Adrenal gland (tissue), 12 donors: ENCODE results near the gene KCNMA1. TPM values are rescaled to one million over a fixed set of nuclear protein-coding genes. Genes with fewer than 3 reads are reported as not detected.

Experiments
- DNase-seq, 7 donors: peaks; one replicate each; pipeline ENCODE4 v3.0.0-alpha.2; 2019 to 2020
- H3K27ac ChIP-seq, 5 donors: fragments of 200-600 bp; sonication (generic) in 4 of 5; 1 replicate in 3 of 5; 2 replicates in 2 of 5; pipeline versions ENCODE4 v1.5.1 to v1.8.0; 2016 to 2020; ENCODE audit warnings: mild to moderate bottlenecking in 1 of 5
- H3K27me3 ChIP-seq: fragments of 200-600 bp; 2 replicates; pipeline ENCODE4 v1.8.0; 2021
- H3K36me3 ChIP-seq, 2 donors: fragments of 200-600 bp; replicated peaks in 1 of 2; 1 replicate in 1 of 2; 2 replicates in 1 of 2; pipeline versions ENCODE4 v1.5.1 to v1.8.0; 2018 to 2022
- H3K4me1 ChIP-seq, 2 donors: fragments of 200-600 bp; replicated peaks in 1 of 2; 1 replicate in 1 of 2; 2 replicates in 1 of 2; pipeline versions ENCODE4 v1.5.1 to v1.8.0; 2018 to 2021
- H3K4me3 ChIP-seq, 4 donors: fragments of 200-600 bp; sonication (generic) in 3 of 4; one replicate each; pipeline ENCODE4 v1.5.1; 2016 to 2018
- H3K9me3 ChIP-seq, 3 donors: fragments of 200-600 bp; sonication (generic) in 1 of 3; replicated peaks in 1 of 3; 1 replicate in 2 of 3; 2 replicates in 1 of 3; pipeline versions ENCODE4 v1.5.1 to v1.8.0; 2016 to 2021
- POLR2A ChIP-seq, 2 donors: fragments of 450-650 bp; IDR thresholded peaks; one replicate each; pipeline ENCODE4 v1.6.1; 2017; ENCODE audit warnings: antibody characterized with exemption in 2 of 2, mild to moderate bottlenecking in 2 of 2, moderate library complexity in 1 of 2
- WGBS, 4 donors: extraction: QIAGEN DNeasy Blood & Tissue Kit in 2 of 4; methylation state at CpG; one replicate each; pipeline versions ENCODE4 v1.1.5 to v1.1.7; 2013 to 2017; 5-methylcytosine and 5-hydroxymethylcytosine counted together
- intact Hi-C, 2 donors: fragments of 100-400 bp; cut with DNase I; formaldehyde crosslinking; loops; one replicate each; pipeline versions ENCODE4 v1.14.1 to v1.15.0; 2022 to 2023
- polyA plus RNA-seq, 3 donors: library from polyadenylated mRNA; stranded (reverse); fragments of 200-250 nt in 2 of 3; fragments of 350-450 nt in 1 of 3; fragmentation: Illumina TruSeq in 1 of 3; extraction: RNeasy Lipid Tissue Mini Kit (QIAGEN cat#74804) in 1 of 3; gene quantifications; one replicate each; pipeline ENCODE4 v1.2.3, GENCODE V29; 2013 to 2014
- total RNA-seq, 9 donors: library from RNA; depleted of rRNA in 4 of 9; stranded (reverse); fragments of >200 nt in 4 of 9; fragments of 120-200 nt in 1 of 9; fragmentation: NEBNext Ultra II Directional in 1 of 9; extraction: Animal tissue kit (Norgen Biotek cat#: 25700) in 1 of 9; gene quantifications; one replicate each; pipeline versions ENCODE4 v1.1.0 to v1.2.4, GENCODE V29; 2013 to 2023
- TF ChIP-seq, protein P1 (sequence below), 6 experiments: fragments of 450-650 bp in 4 of 6; fragments of 200-600 bp in 2 of 6; sonication (generic) in 1 of 6; IDR thresholded peaks; 1 replicate in 5 of 6; 2 replicates in 1 of 6; pipeline versions ENCODE4 v1.5.1 to v1.8.0; 2016 to 2021; ENCODE audit warnings: antibody characterized with exemption in 6 of 6, mild to moderate bottlenecking in 2 of 6, moderate library complexity in 1 of 6
- donor health status: healthy with polysubstance abuse.
- donor health status: Bipolar disorder and iron deficiency.
- donor health status: DM: yes; HTN: yes; CAD: no.
- donor health status: DM: no; HTN: no; CAD: no.
- donor health status: DM: no; HTN: no; CAD: no.
- donor health status: DM: yes; HTN: yes; CAD: no.

The KCNMA1 gene
- total and polyA plus RNA-seq, 12 donors: 6.4 to 37.7 (median 13.4) TPM

DNA sequence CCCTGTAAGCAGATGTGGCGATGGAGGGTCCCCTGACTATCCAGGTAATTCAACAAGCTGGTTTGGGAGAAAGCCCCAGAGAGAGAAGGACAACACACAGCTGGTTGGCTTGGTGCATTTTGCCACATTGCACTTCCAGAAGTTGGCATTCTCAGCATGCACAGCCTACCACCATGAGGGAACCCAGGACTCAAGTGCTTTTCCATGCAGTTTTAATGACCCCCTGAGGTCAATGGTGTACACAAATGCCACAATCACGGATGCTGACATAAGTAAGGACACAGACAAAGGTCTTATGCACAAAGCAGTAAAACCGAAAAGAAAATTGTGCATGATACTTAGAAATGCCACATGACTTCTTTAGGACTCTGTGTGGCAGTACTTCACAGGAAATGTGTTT is 645.1 kb downstream of the KCNMA1 start:
- Histone ChIP-seq H3K36me3 (no peaks in the 10 kb centered on the region), H3K9me3 (no peaks in the 10 kb centered on the region), H3K4me1 (peaks cover 0 to 6% of the 10 kb centered on the region in 2 donors), H3K4me3 (no peak overlapping the region), H3K27ac (no peak overlapping the region), H3K27me3 (no peaks in the 10 kb centered on the region)
- intact Hi-C loops: no loop called here
- TF ChIP-seq POLR2A (IDR thresholded peaks at IDR 0.05): no peak
- TF ChIP-seq, protein P1, sequence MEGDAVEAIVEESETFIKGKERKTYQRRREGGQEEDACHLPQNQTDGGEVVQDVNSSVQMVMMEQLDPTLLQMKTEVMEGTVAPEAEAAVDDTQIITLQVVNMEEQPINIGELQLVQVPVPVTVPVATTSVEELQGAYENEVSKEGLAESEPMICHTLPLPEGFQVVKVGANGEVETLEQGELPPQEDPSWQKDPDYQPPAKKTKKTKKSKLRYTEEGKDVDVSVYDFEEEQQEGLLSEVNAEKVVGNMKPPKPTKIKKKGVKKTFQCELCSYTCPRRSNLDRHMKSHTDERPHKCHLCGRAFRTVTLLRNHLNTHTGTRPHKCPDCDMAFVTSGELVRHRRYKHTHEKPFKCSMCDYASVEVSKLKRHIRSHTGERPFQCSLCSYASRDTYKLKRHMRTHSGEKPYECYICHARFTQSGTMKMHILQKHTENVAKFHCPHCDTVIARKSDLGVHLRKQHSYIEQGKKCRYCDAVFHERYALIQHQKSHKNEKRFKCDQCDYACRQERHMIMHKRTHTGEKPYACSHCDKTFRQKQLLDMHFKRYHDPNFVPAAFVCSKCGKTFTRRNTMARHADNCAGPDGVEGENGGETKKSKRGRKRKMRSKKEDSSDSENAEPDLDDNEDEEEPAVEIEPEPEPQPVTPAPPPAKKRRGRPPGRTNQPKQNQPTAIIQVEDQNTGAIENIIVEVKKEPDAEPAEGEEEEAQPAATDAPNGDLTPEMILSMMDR (IDR thresholded peaks at IDR 0.05): no peak
- DNase-seq: no peak
- 80 to 90% (median 81%) methylated on average over 3 of the region's 3 CpGs for WGBS, 4 donors

DNA sequence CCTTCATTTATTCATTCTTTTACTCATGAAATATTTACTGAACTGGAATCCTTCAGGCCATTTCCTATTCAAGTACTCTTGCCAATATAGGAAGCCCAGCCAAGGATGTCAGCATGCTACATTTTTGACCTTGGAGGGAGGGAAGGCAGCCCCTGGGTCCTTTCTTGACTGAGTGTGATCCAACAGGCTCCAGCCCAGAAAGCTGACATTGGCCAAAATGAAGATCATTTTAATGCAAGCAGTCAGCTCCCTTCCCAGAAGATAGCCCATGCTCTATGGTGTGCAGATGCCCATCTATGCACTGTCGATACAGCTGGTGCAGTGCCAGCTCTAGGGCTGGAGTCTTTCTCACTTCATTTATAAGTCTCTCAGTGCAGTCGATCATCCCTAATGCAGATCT is 646.0 kb downstream of the KCNMA1 start:
- peaks cover 0 to 6% of the 10 kb centered on the region in 2 donors for H3K4me1 ChIP-seq
- H3K27ac ChIP-seq: no peak overlapping the region
- H3K9me3 ChIP-seq: no peaks in the 10 kb centered on the region
- H3K36me3 ChIP-seq: no peaks in the 10 kb centered on the region
- peak in 2 of 7 donors; percentile 21 to 35 for DNase-seq
- no peaks in the 10 kb centered on the region for H3K27me3 ChIP-seq
- intact Hi-C loops: no loop called here
- WGBS, 4 donors: 25 to 61% (median 25%) methylated on average over 2 of the region's 2 CpGs
- TF ChIP-seq, protein P1 (IDR thresholded peaks at IDR 0.05): no peak
- no peak for TF ChIP-seq POLR2A (IDR thresholded peaks at IDR 0.05)
- H3K4me3 ChIP-seq: no peak overlapping the region

DNA sequence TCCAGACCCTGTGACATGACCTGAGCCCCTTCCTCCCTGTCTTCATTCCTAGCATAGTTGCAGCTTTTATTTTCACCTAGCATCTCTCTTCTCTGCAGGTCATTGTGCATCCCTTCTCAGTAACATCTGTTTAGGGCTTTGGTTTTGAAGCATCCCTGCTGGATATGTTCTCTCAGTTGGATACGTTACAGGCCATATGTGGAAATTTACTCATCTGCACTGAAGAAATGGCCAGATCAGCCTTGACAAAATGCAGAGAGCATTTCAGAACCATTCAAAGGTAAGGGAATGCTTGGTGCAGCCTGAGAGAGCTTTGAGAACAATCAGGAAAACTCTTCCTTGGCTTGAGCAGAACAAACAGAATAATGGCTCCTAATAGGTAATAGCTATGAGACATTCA is 647.0 kb downstream of the KCNMA1 start:
- H3K27me3 ChIP-seq: no peaks in the 10 kb centered on the region
- TF ChIP-seq POLR2A (IDR thresholded peaks at IDR 0.05): no peak
- TF ChIP-seq, protein P1 (IDR thresholded peaks at IDR 0.05): no peak
- intact Hi-C loops: no loop called here

DNA sequence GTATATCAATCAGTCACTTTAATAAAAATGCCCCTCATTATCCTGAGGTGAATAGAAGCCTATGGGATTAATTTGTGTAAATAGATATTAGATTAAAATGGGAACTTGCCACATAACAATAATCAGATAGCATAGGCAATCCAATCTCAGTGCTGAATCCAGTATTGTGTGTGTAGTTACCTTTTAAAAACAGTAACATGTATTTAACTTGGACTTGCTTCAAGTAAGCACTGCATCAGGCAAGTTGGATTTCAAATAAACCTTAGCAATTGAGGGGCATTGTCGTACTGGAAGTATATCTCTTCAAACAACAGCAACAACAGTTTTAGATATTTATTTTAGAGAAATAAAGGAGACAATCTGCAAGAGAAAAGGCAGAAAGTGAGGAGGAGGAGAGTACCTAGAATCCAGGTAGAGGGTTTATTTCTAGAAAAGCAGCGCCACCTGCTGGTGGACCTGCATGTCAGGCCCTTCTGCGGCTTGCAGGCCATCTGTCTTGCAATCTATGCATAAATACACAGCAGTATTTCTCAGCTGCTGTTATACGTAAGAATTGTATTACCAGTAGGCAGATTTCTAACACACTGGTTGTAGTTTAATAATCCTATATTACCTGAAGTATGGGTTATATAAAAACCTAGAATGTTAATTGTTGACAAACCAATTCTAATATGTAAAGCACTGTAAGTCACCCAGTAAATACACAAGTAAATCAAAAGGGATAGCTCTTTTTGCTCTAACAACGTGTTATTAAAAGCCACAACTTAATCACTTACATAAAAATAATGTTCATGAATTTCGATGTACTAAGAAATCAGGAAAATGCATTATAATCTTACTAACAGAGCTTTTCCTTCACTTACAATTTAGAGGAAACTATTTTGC is 652.8 kb downstream of the KCNMA1 start:
- Histone ChIP-seq H3K36me3 (no peaks in the 10 kb centered on the region), H3K27ac (no peak overlapping the region), H3K27me3 (no peaks in the 10 kb centered on the region), H3K4me1 (no peaks in the 10 kb centered on the region), H3K9me3 (no peaks in the 10 kb centered on the region), H3K4me3 (no peak overlapping the region)
- WGBS, 4 donors: 13 to 20% (median 15%) methylated on average over 6 of the region's 6 CpGs
- intact Hi-C loops: no loop called here
- DNase-seq: peak; percentile 54 to 88 (median 73)
- TF ChIP-seq POLR2A (IDR thresholded peaks at IDR 0.05): no peak
- TF ChIP-seq, protein P1 (IDR thresholded peaks at IDR 0.05): peak; percentile 66 to 96 (median 76)

More for the DNA sequence above, 647.0 kb downstream of the KCNMA1 start:
- H3K4me3 ChIP-seq: no peak overlapping the region
- DNase-seq: no peak
- peaks cover 0 to 6% of the 10 kb centered on the region in 2 donors for H3K4me1 ChIP-seq
- WGBS, 4 donors: 86 to 100% (median 96%) methylated on average over 1 of the region's 1 CpG
- no peak overlapping the region for H3K27ac ChIP-seq
- no peaks in the 10 kb centered on the region for H3K9me3 ChIP-seq
- H3K36me3 ChIP-seq: no peaks in the 10 kb centered on the region
